Iris pigment epithelial cell (primary cell): Measurements from ENCODE around the gene EPHA6.
"Not testable (repeated sequence)": the region's sequence is repeated elsewhere in the genome, so short reads cannot be mapped to it uniquely, and the experiment has no call there.

Source experiments
- DNase-seq: peaks from one replicate; pipeline ENCODE4 v3.0.0-alpha.2; 2011; ENCODE audit warnings: low read depth

EPHA6 gene

DNA sequence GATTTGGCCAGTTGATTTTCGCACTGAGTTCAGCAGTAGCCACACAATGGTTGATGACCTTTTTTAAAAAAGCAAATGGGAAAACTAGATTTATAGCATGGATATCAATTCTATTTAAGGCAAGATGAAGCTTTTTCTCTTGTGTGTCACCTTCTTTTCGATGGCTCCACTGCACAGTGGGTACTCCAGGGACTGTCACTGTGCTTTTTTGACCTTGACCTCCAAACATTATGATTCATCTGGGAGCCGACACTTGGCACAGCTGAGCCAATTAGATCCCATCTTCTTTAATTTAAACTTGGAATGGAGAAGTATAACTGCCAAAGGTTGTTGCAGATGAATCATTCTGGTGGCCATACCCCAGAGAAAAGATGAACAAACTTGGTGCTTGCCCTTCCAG, 367.3 kb downstream of the EPHA6 start:
- no peak for DNase-seq

- DNase-seq: no peak
Measured at GRCh38 chr3:97187771-97188170, 373.4 kb downstream of the EPHA6 start.

DNA sequence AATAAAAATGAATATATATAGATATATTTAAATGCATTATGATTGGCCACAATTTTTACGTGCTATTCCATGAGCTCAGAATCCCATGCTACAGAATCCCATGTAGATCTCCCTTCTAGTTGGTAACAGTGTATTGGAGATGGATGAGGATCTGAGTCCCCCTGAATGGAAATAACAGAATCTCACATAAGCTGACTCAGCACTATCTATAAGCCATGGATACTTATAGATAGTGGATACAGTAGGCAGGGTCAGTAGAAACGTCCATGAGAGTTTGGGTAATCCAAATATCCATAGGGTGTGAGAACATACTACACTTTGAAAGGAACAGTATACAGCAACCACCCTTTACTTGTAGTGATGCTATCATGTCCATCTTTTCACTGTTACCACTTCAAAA, 375.4 kb downstream of the EPHA6 start:
- no peak for DNase-seq

DNA sequence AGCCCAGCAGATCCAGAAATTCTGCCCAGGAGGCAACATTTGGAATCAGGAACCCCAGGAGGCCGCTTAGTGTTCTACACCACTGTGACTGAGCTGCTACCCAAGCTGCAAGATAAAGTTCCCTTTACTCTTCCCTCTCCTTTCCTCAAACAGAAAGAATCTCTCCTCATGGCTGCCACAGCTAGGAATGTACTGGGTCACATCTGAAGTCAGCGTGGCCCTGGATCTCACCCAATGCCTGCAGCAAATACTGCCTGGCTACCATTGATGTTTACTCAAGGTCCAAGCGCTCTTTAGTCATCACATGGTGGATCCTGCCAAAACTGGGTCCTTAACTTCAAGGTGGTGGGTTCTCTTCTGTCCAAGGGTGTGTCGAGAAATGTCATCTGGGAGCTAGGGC, 382.7 kb downstream of the EPHA6 start:
- no peak for DNase-seq

GRCh38 chr3:97197830-97198229, 383.4 kb downstream of the EPHA6 start:
- no peak for DNase-seq

- DNase-seq: no peak
Measured at GRCh38 chr3:97200387-97200786, 386.0 kb downstream of the EPHA6 start.

DNA sequence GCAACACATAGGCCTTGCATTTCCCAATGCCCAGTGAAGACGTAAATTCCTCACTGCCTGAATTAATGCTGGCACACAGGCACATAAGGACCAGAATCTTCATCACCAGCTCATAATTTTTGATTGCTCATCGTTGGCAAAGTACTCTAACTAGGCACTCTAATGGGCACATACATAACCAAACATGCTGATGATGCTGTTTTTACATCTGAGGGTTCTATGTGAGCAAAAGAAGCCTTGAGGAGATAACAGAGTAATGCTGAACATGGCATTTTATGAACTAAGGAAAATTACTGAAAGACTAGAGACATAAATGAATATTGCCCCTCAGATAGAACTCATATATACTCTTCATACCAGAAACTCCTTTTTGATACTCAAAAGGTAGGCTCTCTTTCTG, 387.4 kb downstream of the EPHA6 start:
- DNase-seq: no peak

DNA sequence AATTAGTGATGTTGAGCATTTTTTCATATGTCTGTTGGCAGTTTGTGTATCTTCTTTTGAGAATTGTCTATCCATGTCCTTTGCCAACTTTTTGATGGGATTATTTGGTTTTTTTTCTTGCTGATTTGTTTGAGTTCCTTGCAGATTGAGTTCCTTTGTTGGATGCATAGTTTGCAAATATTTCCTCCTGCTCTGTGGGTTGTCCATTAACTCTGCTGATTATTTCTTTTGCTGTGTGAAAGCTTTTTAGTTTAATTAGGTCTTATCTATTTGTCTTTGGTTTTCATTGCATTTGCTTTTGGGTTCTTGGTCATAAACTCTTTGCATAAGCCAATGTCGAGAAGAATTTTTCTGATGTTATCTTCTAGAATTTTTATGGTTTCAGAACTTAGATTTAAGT, 414.6 kb downstream of the EPHA6 start:
- no peak for DNase-seq

DNA sequence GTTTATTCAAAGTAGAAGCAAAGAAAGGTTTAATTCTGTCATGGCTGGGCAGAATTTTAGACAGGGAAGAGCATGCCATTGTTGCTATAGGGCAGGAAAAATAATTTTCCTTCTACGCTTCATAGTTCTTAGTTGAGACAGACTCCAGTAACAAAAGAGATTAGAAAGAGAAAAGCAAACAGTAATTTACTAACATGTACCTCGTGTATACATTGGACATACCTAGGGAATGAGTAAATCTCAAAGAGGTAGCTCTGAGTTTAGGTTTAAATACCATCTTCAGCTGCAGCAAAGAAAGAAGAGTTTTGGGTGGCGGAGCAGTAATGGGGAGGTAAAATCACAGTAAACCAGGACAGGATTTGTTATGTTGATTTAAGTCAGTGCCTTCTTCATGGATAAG, 416.1 kb downstream of the EPHA6 start:
- no peak for DNase-seq

DNA sequence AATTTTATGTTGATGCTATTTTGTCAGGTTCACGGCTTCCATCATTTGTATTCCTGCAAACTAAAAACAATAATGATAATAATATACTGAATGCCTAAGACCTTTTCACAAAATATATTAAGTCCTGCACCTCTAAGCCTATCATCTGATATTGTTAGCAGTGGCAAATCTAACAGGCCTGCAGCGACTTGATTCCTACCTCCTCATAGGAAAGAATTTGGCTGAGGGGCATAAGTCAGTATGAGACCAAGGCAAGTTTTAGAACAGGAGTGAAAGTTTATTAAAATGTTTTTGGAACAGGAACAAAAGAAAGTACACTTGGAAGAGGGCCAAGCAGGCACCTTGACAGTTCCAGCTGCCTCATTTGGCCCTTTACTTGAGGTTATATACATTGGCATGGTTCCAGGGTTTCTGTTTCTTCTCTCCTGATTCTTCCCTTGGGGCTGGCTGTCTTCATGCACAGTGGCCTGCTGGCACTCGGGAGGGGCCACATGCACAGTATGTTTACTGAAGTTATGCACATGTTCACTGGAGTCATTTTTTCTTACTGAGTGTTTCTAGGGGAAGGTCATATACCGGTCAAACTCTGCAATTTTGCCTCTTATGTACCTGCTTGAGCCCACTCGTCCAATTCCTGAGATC, 418.1 kb downstream of the EPHA6 start:
- DNase-seq: no peak

GRCh38 chr3:97235179-97235578, 420.8 kb downstream of the EPHA6 start:
- DNase-seq: no peak

DNA sequence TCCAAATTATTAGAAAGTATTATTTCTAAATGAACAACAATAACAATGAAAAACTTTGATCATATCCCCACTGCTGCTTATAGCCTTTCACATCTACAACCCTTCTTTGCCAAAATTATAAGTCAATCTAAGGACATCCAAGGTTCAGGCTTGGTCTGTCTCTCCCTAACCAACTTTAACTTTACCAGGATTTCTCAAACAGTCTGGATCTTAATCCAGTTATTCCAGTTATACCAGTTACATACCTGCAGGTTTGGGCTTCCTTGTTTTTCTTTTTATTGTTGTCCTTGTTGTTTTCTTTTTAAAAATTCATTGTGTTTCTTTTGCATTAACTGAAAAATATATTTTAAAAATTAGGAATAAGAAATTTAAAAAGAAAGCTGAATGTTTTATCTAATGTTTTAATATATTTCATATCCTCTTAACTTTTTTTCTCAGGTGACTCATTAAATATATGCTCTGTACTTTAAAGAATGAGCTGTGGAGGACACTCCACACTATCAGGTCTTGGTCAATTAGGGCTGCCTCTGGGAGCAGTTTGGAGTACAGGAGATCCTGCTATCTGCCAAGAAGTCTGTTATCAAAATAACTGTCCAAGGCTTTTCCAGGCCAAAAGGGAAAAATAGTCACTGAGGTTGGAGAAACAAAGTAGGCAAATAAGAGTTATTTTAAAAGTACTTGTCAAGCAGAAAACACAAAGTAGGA, 421.4 kb downstream of the EPHA6 start:
- no peak for DNase-seq

DNA sequence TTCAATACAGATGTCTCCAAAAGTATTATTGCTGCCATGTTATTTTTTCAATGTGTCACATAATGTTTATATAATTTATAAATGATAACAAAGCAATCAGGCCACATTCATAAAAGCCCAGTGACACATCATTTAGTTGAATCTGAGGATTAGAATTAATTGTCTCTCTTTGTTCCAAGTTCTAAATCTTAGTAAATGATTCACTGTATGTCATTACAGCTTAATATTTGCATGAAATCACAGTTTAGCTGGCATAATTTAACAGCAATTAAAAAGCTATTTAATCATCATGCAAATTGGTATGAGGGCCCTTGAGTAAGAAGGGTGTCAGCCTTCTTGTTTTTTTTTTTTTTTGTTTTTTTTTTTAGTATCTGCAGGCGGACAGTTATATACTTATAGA, 427.0 kb downstream of the EPHA6 start:
- no peak for DNase-seq

GRCh38 chr3:97245201-97245910, 431.0 kb downstream of the EPHA6 start:
- DNase-seq: no peak

- no peak for DNase-seq
Measured at GRCh38 chr3:97256060-97256459, 441.7 kb downstream of the EPHA6 start.

DNA sequence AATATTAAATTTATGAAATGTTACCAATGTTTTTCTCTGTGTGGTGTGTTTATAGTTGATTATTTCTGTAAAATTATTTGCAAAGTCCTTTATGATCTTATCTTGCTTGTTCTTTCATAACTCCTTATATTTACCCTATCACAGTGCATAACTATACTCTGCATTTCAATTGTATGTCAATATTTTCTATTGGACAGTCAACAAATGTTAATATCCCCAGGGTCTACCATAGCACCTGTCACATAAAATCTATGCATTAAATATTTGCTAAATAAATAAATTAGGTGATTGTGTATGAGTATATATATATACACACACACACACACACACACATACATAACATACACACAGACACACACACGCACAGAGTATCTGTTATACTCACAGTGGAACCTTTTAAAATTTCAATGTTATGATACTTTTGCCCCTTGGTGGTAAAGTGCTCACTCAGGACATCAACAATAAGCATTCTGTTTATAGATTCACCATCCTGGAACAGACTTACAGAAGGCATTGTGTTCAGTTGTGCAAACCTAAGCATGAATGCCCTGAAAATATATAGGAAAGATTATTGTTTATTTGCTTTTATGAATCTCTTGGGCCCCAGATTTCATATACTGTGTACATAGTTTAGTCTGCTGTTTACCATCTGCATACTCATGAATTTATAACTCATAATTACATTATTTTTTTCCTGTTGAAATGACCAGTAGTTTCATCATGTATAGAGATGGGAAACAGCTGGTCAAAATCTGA, 443.7 kb downstream of the EPHA6 start:
- no peak for DNase-seq

GRCh38 chr3:97259263-97259662, 444.9 kb downstream of the EPHA6 start:
- DNase-seq: no peak

DNA sequence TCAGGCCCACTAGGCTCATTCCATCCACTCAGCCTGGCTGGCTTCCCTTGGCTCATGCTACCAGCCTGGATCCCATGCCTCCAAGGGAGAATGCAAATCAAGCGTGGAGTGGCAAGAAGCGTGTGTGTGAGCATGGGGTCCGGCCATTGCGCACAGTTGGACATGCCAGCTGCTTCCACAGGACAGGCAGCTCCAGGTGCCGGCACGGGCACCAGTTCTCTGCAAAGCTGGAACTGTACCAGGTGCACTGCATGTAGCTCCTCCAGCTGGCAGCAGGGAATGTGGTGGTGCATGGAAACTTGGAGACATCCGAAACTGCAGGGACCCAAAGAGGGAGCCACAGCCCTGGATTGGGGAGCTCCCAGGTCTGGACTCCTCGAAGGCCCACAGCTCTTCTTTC, 449.8 kb downstream of the EPHA6 start:
- no peak for DNase-seq

DNA sequence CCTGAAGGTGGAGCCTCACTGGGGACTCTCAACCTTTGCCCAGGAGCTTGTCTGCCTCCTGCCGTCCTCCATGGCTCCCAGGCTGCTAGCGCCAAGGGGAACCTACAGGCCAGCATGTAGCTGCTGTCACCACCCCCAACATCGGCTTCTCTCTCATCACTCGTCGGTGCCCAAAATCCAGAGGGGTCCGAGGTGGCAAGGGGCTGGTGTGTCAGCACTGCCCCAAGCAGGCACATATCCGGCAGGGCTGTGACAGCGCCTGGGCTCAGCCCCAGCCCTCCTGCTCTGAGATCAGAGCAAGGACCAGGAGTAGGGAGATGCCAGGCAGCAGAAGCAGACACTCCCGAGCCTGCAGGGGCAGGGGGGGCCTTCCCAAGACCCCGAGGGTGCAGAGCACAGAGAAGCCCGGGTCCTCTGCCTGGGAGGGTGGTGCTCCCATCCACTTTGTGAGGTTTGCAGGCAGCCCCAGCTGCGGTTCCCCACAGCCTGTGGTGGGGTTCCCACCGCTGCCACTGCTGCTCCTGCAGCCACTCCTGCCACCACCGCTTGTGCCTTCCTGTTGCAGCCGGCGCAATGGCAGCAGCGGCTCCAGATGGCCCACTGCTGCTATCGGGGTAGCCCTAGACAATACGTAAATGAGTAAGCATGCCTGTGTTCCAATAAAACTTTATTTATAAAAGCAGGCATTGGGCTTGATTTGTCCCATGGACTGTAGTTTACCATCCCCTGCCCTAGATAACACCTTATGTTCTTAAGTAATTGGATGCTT, 451.0 kb downstream of the EPHA6 start:
- no peak for DNase-seq

- no peak for DNase-seq
Measured at GRCh38 chr3:97269202-97269601, 454.8 kb downstream of the EPHA6 start.

DNA sequence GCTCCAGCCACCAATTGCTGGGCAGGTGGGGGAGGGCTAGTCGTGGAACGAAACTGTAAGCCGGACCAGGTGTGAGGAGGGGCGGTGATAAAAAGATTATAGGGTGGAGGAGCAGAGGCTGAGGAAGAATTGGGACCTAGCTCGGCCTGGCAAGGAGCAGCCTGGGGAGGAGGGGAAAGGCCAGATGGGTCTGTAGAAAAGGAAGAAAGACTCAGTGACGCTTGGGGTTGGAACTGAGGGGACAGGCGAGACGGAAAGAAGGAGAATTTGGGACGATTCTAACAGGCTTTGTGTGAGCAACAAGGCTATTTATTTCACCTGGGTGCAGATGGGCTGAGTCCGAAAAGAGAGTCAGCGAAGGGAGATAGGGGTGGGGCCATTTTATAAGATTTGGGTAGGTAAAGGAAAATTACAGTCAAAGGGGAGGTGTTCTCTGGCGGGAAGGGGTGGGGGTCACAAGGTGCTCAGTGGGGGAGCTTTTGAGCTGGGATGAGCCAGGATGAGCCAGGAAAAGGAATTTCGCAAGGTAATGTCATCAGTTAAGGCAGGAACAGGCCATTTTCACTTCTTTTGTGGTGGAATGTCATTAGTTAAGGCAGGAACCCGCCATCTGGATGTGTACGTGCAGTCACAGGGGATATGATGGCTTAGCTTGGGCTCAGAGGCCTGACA, 462.6 kb downstream of the EPHA6 start:
- DNase-seq: not testable (repeated sequence)
